Caco-2 (cell line): ENCODE measurements around the gene HTATIP2. TPM values are rescaled to one million over a fixed set of nuclear protein-coding genes. Genes with fewer than 3 reads are reported as not detected.

Experiments
- BruUV-seq: library from RNA; stranded (reverse); fragments of 400-500 nt; replicated peaks from 2 replicates; lab custom pipeline; 2021; lab: Mats Ljungman, UMichigan
- CTCF ChIA-PET: fragments of 300-600 bp; sonication (Branson Sonifier 250); formaldehyde crosslinking; loops from one replicate; lab custom pipeline; 2022; ENCODE audit warnings: antibody characterized with exemption; lab: Charles Lee
- POLR2A ChIA-PET: fragments of 300-600 bp; sonication (Branson Sonifier 250); formaldehyde crosslinking; loops from one replicate; lab custom pipeline; 2022; ENCODE audit warnings: antibody characterized with exemption; lab: Charles Lee
- DNase-seq, 2 experiments: peaks; one replicate each; pipeline versions ENCODE4 v3.0.0 to v3.0.0-alpha.2; 2020 to 2022
- H3K27me3 ChIP-seq: replicated peaks from 2 replicates; pipeline ENCODE4 v1.6.0; 2011; ENCODE audit warnings: low read length; ENCODE audit not compliant: control insufficient read depth, insufficient read depth
- H3K36me3 ChIP-seq: 2 replicates; pipeline ENCODE4 v1.5.1; 2011; ENCODE audit warnings: low read length; ENCODE audit not compliant: control insufficient read depth, insufficient read depth
- H3K4me1 ChIP-seq: fragments of 250-450 bp; sonication (Bioruptor Pico); 2 replicates; pipeline ENCODE4 v1.5.1; 2020; ENCODE audit warnings: mild to moderate bottlenecking
- H3K4me3 ChIP-seq: 2 replicates; pipeline ENCODE4 v1.5.1; 2011; ENCODE audit warnings: low read depth, mild to moderate bottlenecking, control low read depth, low read length
- H3K9me3 ChIP-seq: fragments of 250-450 bp; sonication (Bioruptor Pico); 2 replicates; pipeline ENCODE4 v1.5.1; 2020; ENCODE audit warnings: mild to moderate bottlenecking, moderate library complexity
- H3K27ac Mint-ChIP-seq: one replicate; pipeline ENCODE4 v1.8.0; 2022; ENCODE audit warnings: mixed read lengths; ENCODE audit not compliant: unreplicated experiment
- H3K27me3 Mint-ChIP-seq: one replicate; pipeline ENCODE4 v1.8.0; 2022; ENCODE audit warnings: mixed read lengths; ENCODE audit not compliant: insufficient read depth, unreplicated experiment
- H3K36me3 Mint-ChIP-seq: one replicate; pipeline ENCODE4 v1.8.0; 2022; ENCODE audit warnings: mild to moderate bottlenecking, mixed read lengths; ENCODE audit not compliant: insufficient read depth, unreplicated experiment
- H3K4me1 Mint-ChIP-seq: one replicate; pipeline ENCODE4 v1.8.0; 2022; ENCODE audit warnings: low read depth, mixed read lengths; ENCODE audit not compliant: unreplicated experiment
- H3K4me3 Mint-ChIP-seq: one replicate; pipeline ENCODE4 v1.8.0; 2022; ENCODE audit warnings: mild to moderate bottlenecking, moderate library complexity, mixed read lengths; ENCODE audit not compliant: unreplicated experiment
- H3K9me3 Mint-ChIP-seq: one replicate; pipeline ENCODE4 v1.8.0; 2022; ENCODE audit warnings: mixed read lengths; ENCODE audit not compliant: unreplicated experiment
- intact Hi-C: fragments of 100-400 bp; cut with micrococcal nuclease; formaldehyde crosslinking; loops from one replicate; pipeline ENCODE4 v1.10.0; 2022; ENCODE audit not compliant: unreplicated experiment
- total RNA-seq: library from RNA; stranded (reverse); gene quantifications from 2 replicates; pipeline ENCODE4 v1.2.3, GENCODE V29; 2022
- TF ChIP-seq, protein P1 (sequence below), 2 experiments: fragments of 200-600 bp in 1 of 2; IDR thresholded peaks; 1 replicate in 1 of 2; 2 replicates in 1 of 2; pipeline versions ENCODE4 v1.5.1 to v1.8.0; 2011 to 2022; ENCODE audit warnings: antibody characterized with exemption in 1 of 2, control low read depth in 1 of 2, inconsistent platforms in 1 of 2, low read depth in 1 of 2, low read length in 1 of 2, mild to moderate bottlenecking in 1 of 2, moderate library complexity in 1 of 2; ENCODE audit not compliant: insufficient read depth in 1 of 2, severe bottlenecking in 1 of 2, unreplicated experiment in 1 of 2

Gene HTATIP2
- total RNA-seq, 1 experiment from 2014 or later: 87.9 TPM

DNA sequence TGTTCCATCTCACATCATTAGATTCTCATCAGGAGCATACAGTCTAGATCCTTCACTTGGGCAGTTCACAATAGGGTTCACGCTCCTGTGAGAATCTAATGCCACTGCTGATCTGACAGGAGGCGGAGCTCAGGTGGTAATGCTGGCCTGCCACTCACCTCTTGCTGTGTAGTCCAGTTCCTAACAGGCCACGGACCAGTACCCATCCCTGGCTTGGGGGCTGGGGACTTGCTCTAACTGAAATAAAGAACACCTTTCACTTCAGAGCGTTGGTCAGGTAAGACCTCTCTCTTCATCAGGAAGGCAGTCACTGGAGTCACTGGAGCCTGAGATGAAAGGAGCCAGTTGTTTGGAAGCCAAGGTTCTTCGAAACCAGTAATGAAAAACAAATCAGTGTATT, 65.7 kb downstream of the HTATIP2 start:
- no peaks in the 10 kb centered on the region for H3K4me1 Mint-ChIP-seq
- POLR2A ChIA-PET: no interaction called here
- H3K4me3 Mint-ChIP-seq: no peak overlapping the region
- Histone ChIP-seq H3K4me1 (no peaks in the 10 kb centered on the region), H3K4me3 (no peak overlapping the region), H3K9me3 (no peaks in the 10 kb centered on the region), H3K36me3 (no peaks in the 10 kb centered on the region), H3K27me3 (no peaks in the 10 kb centered on the region)
- CTCF ChIA-PET: no interaction called here
- BruUV-seq: no TSS peak
- no peaks in the 10 kb centered on the region for H3K27me3 Mint-ChIP-seq
- no peaks in the 10 kb centered on the region for H3K9me3 Mint-ChIP-seq
- H3K36me3 Mint-ChIP-seq: peaks cover 9% of the 10 kb centered on the region
- H3K27ac Mint-ChIP-seq: no peak overlapping the region
- no peak for DNase-seq
- intact Hi-C loops: no loop called here
- TF ChIP-seq, protein P1, sequence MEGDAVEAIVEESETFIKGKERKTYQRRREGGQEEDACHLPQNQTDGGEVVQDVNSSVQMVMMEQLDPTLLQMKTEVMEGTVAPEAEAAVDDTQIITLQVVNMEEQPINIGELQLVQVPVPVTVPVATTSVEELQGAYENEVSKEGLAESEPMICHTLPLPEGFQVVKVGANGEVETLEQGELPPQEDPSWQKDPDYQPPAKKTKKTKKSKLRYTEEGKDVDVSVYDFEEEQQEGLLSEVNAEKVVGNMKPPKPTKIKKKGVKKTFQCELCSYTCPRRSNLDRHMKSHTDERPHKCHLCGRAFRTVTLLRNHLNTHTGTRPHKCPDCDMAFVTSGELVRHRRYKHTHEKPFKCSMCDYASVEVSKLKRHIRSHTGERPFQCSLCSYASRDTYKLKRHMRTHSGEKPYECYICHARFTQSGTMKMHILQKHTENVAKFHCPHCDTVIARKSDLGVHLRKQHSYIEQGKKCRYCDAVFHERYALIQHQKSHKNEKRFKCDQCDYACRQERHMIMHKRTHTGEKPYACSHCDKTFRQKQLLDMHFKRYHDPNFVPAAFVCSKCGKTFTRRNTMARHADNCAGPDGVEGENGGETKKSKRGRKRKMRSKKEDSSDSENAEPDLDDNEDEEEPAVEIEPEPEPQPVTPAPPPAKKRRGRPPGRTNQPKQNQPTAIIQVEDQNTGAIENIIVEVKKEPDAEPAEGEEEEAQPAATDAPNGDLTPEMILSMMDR (IDR thresholded peaks at IDR 0.05; ENCODE audit: insufficient read depth in 1 of 2, low read depth in 1 of 2, low read length in 1 of 2, severe bottlenecking in 1 of 2, unreplicated experiment in 1 of 2): no peak

Other genes starting within 250 kb of the HTATIP2 start
- not detected in 2 replicates for gene DBX1, start 203.2 kb upstream of the HTATIP2 start, total RNA-seq
- 26.1 and 28.5 TPM in 2 replicates for gene PRMT3, start 24.0 kb downstream of the HTATIP2 start, total RNA-seq
- gene SLC6A5, start 235.9 kb downstream of the HTATIP2 start, total RNA-seq: not detected in 2 replicates